Astrocyte (in vitro differentiated cells and primary cell): ENCODE results near the gene LRRC4C. TPM values are rescaled to one million over a fixed set of nuclear protein-coding genes. Genes with fewer than 3 reads are reported as not detected.

Experiments used
- DNase-seq: peaks from one replicate; pipeline ENCODE4 v3.0.0-alpha.2; 2010; ENCODE audit warnings: low read depth
- FAIRE-seq: peaks from 2 replicates; lab custom pipeline; 2011; peaks lifted over from hg19 to GRCh38; lab: Jason Lieb, UNC
- H2AFZ ChIP-seq: 2 replicates; pipeline ENCODE4 v1.6.0; 2012; ENCODE audit warnings: low read depth, low read length, inconsistent platforms
- H3K27ac ChIP-seq: 2 replicates; pipeline ENCODE4 v1.5.1; 2011; ENCODE audit warnings: low read depth, low read length, inconsistent platforms
- H3K27me3 ChIP-seq: 2 replicates; pipeline ENCODE4 v1.6.0; 2011; ENCODE audit warnings: low read length, inconsistent platforms; ENCODE audit not compliant: insufficient read depth
- H3K36me3 ChIP-seq: 2 replicates; pipeline ENCODE4 v1.5.1; 2011; ENCODE audit warnings: low read length, inconsistent platforms; ENCODE audit not compliant: insufficient read depth
- H3K4me1 ChIP-seq: 2 replicates; pipeline ENCODE4 v1.5.1; 2011; ENCODE audit warnings: low read length, inconsistent platforms; ENCODE audit not compliant: insufficient read depth
- H3K4me2 ChIP-seq: 2 replicates; pipeline ENCODE4 v1.6.0; 2012; ENCODE audit warnings: low read length, inconsistent platforms
- H3K4me3 ChIP-seq: 2 replicates; pipeline ENCODE4 v1.5.1; 2011; ENCODE audit warnings: low read depth, mild to moderate bottlenecking, low read length, inconsistent platforms; ENCODE audit not compliant: insufficient read depth
- H3K79me2 ChIP-seq: 2 replicates; pipeline ENCODE4 v1.6.0; 2012; ENCODE audit warnings: mild to moderate bottlenecking, low read length, inconsistent platforms; ENCODE audit not compliant: insufficient read depth
- H3K9ac ChIP-seq: 2 replicates; pipeline ENCODE4 v1.6.0; 2012; ENCODE audit warnings: mild to moderate bottlenecking, low read length, inconsistent platforms
- H3K9me3 ChIP-seq: 2 replicates; pipeline ENCODE4 v1.5.1; 2012; ENCODE audit warnings: low read depth, mild to moderate bottlenecking, low read length, inconsistent platforms; ENCODE audit not compliant: insufficient read depth
- H4K20me1 ChIP-seq: 2 replicates; pipeline ENCODE4 v1.6.0; 2012; ENCODE audit warnings: low read length, inconsistent platforms; ENCODE audit not compliant: insufficient read depth
- H3K27ac Mint-ChIP-seq: one replicate; pipeline ENCODE4 v1.8.0; 2021; ENCODE audit warnings: mild to moderate bottlenecking, mixed read lengths; ENCODE audit not compliant: unreplicated experiment
- H3K27me3 Mint-ChIP-seq: one replicate; pipeline ENCODE4 v1.8.0; 2021; ENCODE audit warnings: low read depth, mixed read lengths; ENCODE audit not compliant: unreplicated experiment
- H3K36me3 Mint-ChIP-seq: one replicate; pipeline ENCODE4 v1.8.0; 2021; ENCODE audit warnings: low read depth, mixed read lengths; ENCODE audit not compliant: unreplicated experiment
- H3K4me1 Mint-ChIP-seq: one replicate; pipeline ENCODE4 v1.8.0; 2021; ENCODE audit warnings: low read depth, mixed read lengths; ENCODE audit not compliant: unreplicated experiment
- H3K4me3 Mint-ChIP-seq: one replicate; pipeline ENCODE4 v1.8.0; 2021; ENCODE audit warnings: mild to moderate bottlenecking, moderate library complexity, mixed read lengths; ENCODE audit not compliant: unreplicated experiment
- H3K9me3 Mint-ChIP-seq: one replicate; pipeline ENCODE4 v1.8.0; 2021; ENCODE audit warnings: mild to moderate bottlenecking, mixed read lengths; ENCODE audit not compliant: unreplicated experiment
- EZH2 ChIP-seq: IDR thresholded peaks from 2 replicates; pipeline ENCODE4 v1.6.1; 2012; ENCODE audit warnings: mild to moderate bottlenecking, low read length, inconsistent platforms; ENCODE audit not compliant: insufficient read depth
- total RNA-seq: library from RNA; stranded (reverse); gene quantifications from 2 replicates; pipeline ENCODE4 v1.2.1, GENCODE V29; 2021
- TF ChIP-seq, protein P1 (sequence below): IDR thresholded peaks from 2 replicates; pipeline ENCODE4 v1.5.1; 2011; ENCODE audit warnings: low read depth, mild to moderate bottlenecking, inconsistent platforms, low read length, moderate library complexity; ENCODE audit not compliant: insufficient read depth

Gene LRRC4C
- total RNA-seq, 1 donor from 2014 or later: 9.0 TPM

DNA sequence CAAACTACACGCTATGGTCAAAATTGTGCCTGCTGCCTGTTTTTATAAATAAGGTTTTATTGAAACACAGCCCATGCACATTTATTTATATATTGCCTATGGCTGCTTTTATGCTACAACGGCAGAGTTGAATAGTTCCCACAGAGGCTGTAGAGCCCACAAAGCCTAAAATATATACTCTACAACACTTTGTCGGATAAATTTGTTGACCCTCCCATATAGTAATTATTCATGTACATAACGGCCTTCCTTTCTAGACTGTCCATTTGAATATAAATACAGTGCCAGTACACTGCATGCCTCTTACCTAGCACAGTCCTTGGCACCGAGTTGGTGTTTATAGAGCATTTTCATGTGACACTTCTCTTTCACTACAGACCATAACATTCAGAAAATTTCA lies 314.0 kb downstream of the LRRC4C start:
- FAIRE-seq: no peak
- H3K4me1 Mint-ChIP-seq: no peaks in the 10 kb centered on the region

DNA sequence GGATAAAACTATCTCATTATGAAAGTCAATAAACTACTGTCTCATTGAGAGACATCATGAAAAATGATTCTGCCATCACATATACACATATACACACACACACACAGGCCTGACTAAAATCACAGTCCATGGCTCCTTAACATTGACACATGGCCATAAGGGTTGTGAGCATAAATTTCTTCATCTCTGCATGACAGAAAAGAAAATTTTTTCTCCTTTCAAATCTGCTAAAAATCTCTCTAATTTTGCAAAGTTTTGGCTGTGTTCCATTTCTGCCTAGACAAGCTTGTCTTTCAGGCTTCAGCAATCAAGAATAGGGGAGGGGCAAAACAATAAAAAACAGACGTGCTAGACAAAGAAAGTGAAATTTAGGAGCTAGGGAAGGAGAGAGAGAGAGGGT lies 324.5 kb downstream of the LRRC4C start:
- no peaks in the 10 kb centered on the region for H3K9me3 Mint-ChIP-seq
- no peak overlapping the region for H3K4me3 Mint-ChIP-seq
- no peaks in the 10 kb centered on the region for H3K4me1 ChIP-seq
- no peak overlapping the region for H3K9ac ChIP-seq
- no peaks in the 10 kb centered on the region for H3K79me2 ChIP-seq
- DNase-seq (no peak), FAIRE-seq (no peak)
- TF ChIP-seq, protein P1, sequence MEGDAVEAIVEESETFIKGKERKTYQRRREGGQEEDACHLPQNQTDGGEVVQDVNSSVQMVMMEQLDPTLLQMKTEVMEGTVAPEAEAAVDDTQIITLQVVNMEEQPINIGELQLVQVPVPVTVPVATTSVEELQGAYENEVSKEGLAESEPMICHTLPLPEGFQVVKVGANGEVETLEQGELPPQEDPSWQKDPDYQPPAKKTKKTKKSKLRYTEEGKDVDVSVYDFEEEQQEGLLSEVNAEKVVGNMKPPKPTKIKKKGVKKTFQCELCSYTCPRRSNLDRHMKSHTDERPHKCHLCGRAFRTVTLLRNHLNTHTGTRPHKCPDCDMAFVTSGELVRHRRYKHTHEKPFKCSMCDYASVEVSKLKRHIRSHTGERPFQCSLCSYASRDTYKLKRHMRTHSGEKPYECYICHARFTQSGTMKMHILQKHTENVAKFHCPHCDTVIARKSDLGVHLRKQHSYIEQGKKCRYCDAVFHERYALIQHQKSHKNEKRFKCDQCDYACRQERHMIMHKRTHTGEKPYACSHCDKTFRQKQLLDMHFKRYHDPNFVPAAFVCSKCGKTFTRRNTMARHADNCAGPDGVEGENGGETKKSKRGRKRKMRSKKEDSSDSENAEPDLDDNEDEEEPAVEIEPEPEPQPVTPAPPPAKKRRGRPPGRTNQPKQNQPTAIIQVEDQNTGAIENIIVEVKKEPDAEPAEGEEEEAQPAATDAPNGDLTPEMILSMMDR: no peak
- no peak for TF ChIP-seq EZH2
- H3K36me3 ChIP-seq: no peaks in the 10 kb centered on the region
- H3K36me3 Mint-ChIP-seq: no peaks in the 10 kb centered on the region
- H4K20me1 ChIP-seq: no peaks in the 10 kb centered on the region
- H3K4me1 Mint-ChIP-seq: no peaks in the 10 kb centered on the region
- H3K27me3 Mint-ChIP-seq: no peaks in the 10 kb centered on the region
- H3K9me3 ChIP-seq: no peaks in the 10 kb centered on the region
- H3K27me3 ChIP-seq: no peaks in the 10 kb centered on the region
- no peak overlapping the region for H3K27ac Mint-ChIP-seq
- no peak overlapping the region for H3K4me2 ChIP-seq
- H3K4me3 ChIP-seq: no peak overlapping the region
- no peak overlapping the region for H2AFZ ChIP-seq
- H3K27ac ChIP-seq: no peak overlapping the region

More for the DNA sequence above, 314.0 kb downstream of the LRRC4C start:
- Histone ChIP-seq H3K4me2 (no peak overlapping the region), H3K9ac (no peak overlapping the region), H2AFZ (no peak overlapping the region), H3K79me2 (no peaks in the 10 kb centered on the region), H4K20me1 (no peaks in the 10 kb centered on the region), H3K36me3 (no peaks in the 10 kb centered on the region), H3K9me3 (no peaks in the 10 kb centered on the region), H3K4me3 (no peak overlapping the region), H3K4me1 (no peaks in the 10 kb centered on the region), H3K27ac (no peak overlapping the region), H3K27me3 (no peaks in the 10 kb centered on the region)
- Mint-ChIP-seq H3K27me3 (no peaks in the 10 kb centered on the region), H3K4me3 (no peak overlapping the region), H3K9me3 (peaks cover 2% of the 10 kb centered on the region), H3K36me3 (no peaks in the 10 kb centered on the region), H3K27ac (no peak overlapping the region)
- no peak for DNase-seq
- TF ChIP-seq EZH2: no peak
- TF ChIP-seq, protein P1: no peak

DNA sequence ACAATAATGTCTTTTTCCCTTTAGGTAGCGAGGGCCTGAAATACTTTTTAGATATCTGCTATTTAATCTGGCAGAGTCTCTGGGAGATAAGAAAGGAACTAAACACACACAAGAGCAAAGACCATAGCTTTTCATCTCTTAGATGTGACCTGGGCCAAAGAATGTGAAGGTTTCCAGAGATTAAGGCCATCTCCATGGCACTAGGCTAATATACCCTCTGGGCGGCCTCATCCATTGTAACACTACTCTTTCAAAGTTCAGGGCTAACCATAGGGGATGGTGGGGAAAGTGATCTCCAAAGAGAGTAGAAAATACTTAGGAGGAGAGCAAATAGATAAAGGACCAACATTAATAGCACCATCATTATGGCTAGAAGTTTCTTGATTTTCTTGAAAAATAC lies 326.4 kb downstream of the LRRC4C start:
- no peak overlapping the region for H3K4me2 ChIP-seq
- Mint-ChIP-seq H3K36me3 (no peaks in the 10 kb centered on the region), H3K27me3 (no peaks in the 10 kb centered on the region), H3K27ac (no peak overlapping the region), H3K9me3 (no peaks in the 10 kb centered on the region), H3K4me3 (no peak overlapping the region), H3K4me1 (no peaks in the 10 kb centered on the region)
- H3K36me3 ChIP-seq: no peaks in the 10 kb centered on the region
- no peak overlapping the region for H2AFZ ChIP-seq
- no peak for DNase-seq
- no peaks in the 10 kb centered on the region for H3K27me3 ChIP-seq
- no peak overlapping the region for H3K4me3 ChIP-seq
- no peak for FAIRE-seq
- H3K9ac ChIP-seq: no peak overlapping the region
- no peaks in the 10 kb centered on the region for H4K20me1 ChIP-seq
- H3K4me1 ChIP-seq: no peaks in the 10 kb centered on the region
- TF ChIP-seq, protein P1: no peak
- TF ChIP-seq EZH2: no peak
- no peaks in the 10 kb centered on the region for H3K79me2 ChIP-seq
- no peak overlapping the region for H3K27ac ChIP-seq
- no peaks in the 10 kb centered on the region for H3K9me3 ChIP-seq
